ENCODE results near the gene TAF11L2.
"Not testable (repeated sequence)": the region's sequence is repeated elsewhere in the genome, so short reads cannot be mapped to it uniquely, and the experiment has no call there.

The TAF11L2 gene

DNA sequence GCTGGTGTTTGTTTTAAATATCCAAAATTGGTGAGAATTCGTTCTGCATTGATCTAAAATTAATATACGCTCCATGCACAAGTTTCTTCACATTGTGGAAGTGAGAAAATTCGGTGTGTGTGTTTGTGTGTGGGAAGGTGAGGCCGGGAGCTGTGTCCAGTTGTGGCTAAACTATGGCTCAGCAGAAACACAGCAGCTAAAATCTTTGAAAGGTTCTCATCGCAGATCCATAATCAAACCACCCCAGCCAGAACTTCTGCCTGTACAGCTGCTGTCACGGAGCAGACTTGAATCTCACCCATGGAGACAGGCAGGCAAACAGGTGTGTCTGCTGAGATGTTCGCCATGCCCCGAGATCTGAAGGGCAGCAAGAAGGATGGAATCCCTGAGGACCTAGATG is at the start of gene TAF11L2:
Gene TAF11L2 (plus strand): TSS at position 301 of the 400 bp plus-strand sequence.
- not testable (repeated sequence) for DNase-seq (ENCODE audit: low spot score)

DNA sequence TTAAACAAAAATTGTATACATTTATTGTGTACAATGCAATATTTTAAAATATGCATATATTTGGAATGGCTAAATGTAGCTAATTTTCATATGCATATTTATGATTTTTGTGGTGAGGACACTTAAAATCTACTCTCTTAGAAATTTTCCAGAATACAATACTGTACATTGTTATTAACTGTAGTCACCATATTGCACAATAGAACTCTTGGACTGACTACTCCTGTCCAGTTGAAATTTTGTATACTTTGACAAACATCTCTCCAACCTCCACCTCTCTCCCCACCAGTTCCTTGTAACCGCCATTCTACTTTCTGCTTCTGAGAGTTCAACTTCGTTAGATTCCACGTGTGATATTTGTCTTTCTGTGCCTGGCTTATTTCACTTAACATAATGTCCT is 49.2 kb upstream of the TAF11L2 start:
- DNase-seq (ENCODE audit: low spot score), result no peak

DNA sequence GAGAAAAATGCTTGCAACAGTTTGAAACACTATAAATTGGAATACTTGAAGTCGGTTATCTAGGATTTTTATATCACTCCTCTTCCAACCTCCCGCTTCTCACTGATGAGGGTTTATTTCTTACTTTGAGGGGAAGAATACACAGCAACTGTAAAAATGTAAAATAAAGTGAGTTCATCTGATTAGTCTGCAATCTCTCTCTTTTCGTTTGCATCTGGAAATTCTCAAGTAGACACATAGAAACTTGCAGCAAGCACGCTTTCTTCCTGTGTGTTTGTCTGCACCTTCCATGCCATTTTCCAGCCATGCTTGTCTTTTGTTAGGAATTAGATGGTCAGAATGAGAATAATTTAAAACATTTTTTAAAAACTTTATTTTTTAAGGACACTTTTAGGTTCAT is 45.1 kb upstream of the TAF11L2 start:
- DNase-seq (ENCODE audit: low spot score), result no peak

DNA sequence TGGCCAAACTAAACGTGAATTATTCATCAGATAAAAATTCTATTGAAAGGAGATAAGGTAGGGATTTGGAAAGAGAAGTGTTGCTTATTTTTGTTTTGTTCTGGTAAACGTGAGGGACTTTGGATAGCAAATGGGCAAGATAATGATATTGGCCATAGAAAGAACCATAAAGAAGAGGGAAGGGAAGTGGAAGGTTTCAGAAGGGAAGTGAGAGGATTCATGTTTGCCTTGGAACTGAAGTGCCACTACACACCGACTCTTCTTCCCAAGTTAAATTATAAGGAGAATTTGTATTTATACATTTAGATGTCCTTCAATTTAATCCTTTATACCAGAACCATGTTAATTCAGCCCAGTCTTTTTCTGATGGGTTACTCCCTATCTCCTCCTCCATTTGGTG is 42.1 kb upstream of the TAF11L2 start:
- DNase-seq (ENCODE audit: low spot score), result no peak

DNA sequence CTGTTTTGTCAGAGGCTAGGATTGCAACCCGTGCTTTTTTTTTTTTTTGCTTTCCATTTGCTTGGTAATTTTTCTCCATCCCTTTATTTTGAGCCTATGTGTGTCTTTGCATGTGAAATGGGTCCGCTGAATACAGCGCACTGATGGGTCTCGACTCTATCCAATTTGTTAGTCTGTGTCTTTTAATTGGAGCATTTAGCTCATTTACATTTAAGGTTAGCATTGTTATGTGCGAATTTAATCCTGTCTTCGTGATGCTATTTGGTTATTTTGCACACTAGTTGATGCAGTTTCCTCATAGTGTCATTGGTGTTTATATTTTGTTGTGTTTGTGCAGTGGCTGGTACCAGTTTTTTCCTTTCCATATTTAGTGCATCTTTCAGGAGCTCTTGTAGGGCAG is 36.2 kb upstream of the TAF11L2 start:
- no peak for DNase-seq (ENCODE audit: low spot score)

DNA sequence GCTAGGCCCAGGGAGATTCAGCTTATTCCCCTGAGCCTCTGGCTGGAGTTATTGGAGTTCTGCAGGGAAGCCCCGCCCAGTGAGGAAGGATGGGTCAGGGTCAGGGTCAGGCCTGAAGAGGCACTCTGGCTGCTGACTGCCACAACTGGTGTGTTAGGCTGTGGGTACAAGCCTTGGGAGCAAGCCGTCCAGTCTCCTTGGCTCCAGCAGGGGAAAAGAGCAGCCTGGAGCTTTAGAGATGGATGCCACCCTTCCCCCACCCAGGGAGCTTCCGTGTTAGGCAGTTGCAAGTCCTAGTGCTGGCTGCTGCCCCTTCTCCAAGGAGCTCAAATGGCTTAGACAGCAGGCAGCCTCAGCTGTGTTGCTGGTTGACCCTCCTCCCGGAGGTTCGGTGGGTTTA is 34.4 kb upstream of the TAF11L2 start:
- DNase-seq (ENCODE audit: low spot score), result no peak

DNA sequence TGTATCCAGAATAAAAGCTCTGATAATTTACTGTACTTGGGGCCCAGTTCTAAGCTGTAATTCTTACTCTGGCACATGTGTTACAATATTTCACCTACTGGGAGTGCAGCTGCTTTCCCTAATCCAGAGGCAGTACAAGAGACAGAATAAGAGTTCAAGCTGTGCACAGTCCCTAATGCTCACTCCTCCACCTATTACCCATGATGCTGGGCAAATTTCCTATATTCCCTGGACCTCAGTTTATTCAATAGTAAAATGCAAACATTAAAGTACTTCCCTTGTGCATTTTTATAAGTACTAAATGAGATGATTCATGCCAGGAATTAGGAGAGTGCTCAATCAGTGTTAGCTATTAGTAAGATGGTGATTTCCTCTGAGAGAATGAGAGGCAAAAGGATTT is 28.0 kb upstream of the TAF11L2 start:
- DNase-seq (ENCODE audit: low spot score), result no peak

DNA sequence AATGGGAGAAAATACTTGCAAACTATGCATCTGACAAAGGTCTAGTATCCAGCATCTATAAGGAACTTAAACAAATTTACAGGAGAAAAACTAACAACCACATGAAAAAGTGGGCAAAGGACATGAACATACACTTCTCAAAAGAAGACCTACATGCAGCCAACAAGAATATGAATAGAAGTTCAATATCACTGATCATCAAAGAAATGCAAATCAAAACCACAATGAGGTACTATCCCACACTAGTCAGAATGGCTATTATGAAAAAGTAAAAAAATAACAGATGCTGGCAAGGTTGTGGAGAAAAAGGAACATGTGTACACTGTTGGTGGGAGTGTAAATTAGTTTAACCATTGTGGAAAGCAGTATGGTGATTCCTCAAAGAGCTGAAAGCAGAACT is 23.0 kb upstream of the TAF11L2 start:
- not testable (repeated sequence) for DNase-seq (ENCODE audit: low spot score)

DNA sequence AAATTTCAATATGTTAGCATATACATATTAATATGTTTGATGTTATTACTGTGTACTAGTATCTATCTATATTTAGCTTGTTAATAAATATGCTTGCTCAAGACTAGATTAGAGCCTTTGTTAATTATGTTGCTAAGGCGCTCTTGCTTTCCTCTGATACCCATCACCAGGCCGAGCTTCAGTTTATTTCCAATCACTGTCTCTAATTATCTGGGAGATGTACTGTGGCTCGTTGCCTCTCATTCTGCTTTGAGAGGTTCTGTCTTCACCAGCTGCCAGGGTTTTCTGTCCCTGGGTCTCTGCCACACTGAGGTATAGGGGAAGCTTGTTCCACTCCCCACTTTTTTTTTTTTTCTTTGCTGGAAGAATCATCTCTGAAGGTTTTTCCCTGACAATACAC is 21.0 kb upstream of the TAF11L2 start:
- DNase-seq (ENCODE audit: low spot score), result no peak

DNA sequence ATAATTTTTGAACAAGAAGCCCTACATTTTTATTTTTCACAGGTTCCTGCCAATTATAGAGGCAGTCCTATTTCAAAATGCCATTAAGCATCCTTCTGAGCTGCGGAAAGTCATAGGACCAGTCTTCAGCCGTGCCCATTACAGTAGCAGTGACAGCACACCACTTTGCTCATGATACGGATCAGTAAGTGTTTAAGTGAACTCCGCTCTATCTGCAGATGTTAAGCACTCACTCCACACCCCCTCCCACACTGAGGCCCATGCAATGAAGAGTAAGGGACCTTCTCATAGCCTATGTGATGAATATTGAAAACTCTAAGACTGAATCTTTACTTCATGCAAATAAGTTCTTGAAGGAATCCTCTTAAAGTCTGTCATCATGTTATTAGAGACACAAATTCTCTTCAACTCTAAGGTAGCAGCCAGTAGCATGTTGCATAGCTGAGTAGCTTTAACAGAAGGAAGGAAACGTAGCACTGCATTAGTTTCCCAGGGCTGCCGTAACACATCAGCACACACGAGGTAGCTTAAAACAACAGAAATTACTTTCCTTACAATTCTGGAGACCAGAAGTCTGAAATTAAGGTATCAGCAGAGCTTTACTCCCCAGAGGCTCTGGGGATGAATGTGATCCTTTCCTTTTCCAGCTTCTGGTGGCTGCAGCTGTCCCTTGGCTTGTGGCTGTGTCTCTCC is 20.3 kb upstream of the TAF11L2 start:
- no peak for DNase-seq (ENCODE audit: low spot score)

DNA sequence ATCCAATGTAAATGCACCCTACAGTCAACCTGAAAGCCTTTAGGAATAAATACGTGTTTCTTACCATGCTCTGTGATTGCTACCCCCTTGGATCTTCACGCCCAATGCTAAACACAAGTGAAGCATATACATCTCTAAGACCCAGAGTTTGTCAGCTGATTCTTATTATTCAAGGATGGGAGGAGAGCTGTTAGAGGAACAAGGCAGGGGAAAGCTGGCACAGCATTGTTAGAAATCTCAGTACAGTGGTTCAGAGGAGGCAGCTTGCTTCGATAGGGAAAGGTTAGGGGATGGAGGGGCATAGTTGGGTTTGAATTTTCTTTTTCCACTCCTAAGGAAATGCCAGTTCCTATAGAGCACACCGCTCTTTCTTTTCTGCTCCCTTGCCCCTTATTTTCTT is 16.7 kb upstream of the TAF11L2 start:
- no peak for DNase-seq (ENCODE audit: low spot score)

DNA sequence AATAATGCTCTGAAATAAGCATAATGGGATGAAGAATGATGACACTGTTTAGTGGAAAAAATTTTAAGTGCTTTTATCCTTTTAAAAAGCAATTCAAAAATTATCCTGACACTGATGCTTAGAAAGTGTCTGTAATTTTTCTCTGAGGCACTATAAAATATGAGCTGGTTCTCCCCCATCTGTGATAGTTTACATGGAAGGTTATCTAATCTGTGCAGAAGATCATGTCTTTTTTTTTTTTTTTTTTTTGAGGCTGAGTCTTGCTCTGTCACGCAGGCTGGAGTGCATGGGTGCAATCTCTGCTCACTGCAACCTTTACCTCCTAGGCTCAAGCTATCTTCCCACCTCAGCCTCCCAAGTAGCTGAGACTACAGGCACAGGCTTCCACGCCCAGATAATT is 15.2 kb upstream of the TAF11L2 start:
- DNase-seq (ENCODE audit: low spot score), result no peak

DNA sequence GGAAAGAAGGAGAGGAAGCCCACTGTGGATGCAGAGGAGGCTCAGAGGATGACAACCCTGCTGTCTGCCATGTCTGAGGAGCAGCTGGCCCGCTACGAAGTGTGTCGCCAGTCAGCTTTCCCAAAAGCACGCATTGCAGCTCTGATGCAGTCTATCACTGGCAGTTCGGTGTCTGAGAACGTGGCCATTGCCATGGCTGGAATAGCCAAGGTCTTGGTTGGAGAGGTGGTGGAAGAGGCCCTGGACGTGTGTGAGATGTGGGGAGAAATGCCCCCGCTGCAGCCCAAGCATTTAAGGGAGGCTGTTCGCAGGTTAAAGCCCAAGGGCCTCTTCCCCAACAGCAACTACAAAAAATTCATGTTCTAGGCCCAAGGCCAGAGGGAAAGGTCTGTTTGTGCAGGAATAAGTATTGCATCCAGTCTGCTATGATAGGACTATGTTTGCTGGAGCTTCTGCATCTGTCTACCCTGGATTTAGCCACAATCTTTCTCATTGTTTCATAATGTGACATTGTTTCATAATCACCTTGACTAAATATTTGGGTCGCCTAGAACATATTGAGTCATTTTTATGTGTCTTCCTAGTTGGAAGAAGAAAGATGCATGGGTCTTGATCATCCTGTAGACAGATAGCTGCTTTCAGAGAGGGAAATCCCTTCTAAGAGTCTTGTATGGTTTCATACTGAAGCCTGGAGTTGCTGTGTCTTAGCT is 11.4 kb upstream of the TAF11L2 start:
- DNase-seq (ENCODE audit: low spot score), result not testable (repeated sequence)

DNA sequence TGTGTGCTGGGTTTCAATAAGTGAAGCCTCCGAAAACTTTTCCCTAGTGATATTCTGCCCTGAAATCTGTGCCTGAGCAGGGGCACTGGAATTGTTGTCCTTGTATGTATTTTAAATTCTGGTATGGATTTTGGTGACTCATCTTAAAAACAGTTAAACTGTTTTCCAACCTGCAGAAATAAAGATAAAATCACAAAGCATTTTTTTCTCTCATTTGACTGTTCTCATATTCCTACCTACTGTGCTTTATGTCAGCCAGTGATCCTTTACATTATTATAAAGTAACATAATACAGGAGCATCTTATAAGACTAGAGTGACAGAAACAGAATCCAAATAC is 10.9 kb upstream of the TAF11L2 start:
- no peak for DNase-seq (ENCODE audit: low spot score)

DNA sequence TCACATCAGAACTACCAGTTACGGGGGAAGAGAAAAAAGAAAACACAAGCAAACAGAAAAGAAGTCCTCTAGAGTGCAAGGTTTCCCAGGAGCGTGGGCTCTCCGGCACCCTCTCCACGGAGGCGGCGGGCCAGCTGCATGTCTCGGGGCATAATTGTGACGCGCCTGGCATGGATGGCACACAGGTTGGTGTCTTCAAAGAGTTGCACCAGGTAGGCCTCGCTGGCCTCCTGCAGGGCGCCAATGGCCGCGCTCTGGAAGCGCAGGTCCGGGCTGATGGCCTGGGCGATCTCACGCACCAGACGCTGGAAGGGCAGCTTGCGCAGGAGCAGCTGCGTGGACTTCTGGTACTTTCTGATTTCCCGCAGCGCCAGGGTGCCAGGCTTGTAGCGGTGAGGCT is 6.8 kb upstream of the TAF11L2 start:
- DNase-seq (ENCODE audit: low spot score), result not testable (repeated sequence)

DNA sequence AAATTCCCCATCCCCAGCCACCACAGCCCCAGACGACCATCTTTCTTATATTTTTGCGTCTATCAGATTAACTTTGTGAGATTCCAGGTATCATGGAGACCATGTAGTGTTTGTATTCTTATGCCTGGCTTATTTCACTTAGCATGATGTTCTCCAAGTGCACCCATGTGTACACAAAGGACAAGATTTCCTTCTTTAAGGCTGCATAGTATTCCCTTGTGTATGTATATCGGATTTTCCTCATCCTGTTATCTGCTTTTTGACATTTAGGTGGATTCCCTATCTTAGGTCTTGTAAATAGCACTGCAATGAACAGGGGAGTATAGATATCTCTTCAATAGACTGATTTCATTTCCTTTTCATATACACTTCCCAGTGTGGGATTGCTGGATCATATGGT is 5.3 kb upstream of the TAF11L2 start:
- no peak for DNase-seq (ENCODE audit: low spot score)

DNA sequence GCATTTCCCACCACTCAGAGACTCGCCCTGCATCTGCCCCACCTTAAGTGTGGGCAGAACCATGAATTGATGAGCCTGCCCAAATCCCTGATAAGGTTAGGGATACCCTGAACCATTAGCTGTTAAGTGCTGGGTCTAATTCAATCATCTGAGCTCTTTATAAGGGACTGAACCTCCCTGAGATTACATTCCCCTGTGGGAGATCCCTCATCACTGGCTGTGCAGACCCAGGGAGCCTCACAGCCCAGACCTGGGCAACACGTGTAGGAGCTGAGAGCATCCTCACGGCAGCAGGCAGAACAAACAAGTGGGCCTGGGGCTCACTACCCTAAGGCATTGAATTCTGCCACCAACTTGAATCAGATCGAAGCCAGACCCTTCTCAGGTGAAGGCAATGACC is 585 bp upstream of the TAF11L2 start:
- no peak for DNase-seq (ENCODE audit: low spot score)

DNA sequence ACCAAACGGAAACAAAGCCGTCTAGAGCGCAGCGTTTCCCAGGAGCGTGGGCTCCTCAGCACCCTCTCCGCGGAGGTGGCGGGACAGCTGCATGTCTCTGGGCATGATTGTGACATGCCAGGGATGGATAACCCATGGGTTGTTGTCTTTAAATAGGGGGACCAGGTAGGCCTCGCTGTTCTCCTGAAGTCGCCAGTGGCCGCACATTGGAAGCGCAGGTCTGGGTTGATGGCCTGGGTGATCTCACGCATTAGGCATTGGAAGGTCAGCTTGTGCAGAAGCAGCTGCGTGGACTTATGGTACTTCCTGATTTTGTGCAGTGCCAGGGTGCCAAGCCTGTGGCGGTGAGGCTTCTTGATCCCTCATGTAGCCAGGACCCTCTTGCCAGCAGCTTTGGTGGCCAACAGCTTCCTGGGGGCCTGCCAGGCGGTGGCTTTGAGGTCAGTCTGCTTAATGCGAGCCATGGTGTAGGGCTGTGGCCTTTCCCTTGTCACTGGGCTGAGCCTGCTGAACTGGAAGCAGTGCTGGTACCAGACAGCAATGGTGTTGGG is 13.8 kb downstream of the TAF11L2 start:
- no peak for DNase-seq (ENCODE audit: low spot score)

DNA sequence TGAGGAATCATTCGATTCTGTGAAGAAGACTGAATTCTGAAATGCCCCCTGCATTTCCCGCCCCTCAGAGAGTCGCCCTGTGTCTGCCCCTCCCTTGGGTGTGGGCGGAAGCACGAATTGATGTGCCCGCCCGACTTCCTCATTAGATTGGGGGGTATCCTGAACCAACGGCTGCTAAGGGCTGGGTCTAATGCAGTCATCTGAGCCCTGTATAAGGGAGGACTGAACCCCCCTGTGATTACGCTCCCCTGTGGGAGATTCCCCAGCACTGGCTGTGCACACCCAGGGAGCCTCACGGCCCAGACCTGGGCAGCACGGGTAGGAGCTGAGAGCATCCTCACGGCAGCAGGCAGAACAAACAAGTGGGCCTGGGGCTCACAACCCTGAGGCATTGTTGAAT is 19.5 kb downstream of the TAF11L2 start:
- not testable (repeated sequence) for DNase-seq (ENCODE audit: low spot score)

DNA sequence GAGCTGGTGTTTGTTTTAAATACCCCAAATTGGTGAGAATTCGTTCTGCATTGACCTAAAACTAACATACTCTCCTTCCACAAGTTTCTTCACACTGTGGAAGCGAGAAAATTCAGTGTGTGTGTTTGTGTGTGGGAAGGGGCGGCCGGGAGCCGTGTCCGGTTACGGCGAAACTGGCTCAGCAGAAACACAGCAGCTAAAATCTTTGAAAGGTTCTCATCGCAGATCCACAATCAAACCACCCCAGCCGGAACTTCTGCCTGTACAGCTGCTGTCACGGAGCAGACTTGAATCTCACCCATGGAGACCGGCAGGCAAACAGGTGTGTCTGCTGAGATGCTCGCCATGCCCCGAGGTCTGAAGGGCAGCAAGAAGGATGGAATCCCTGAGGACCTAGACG is 20.0 kb downstream of the TAF11L2 start, which contains the start of gene TAF11L3:
Gene TAF11L3 (plus strand): TSS at position 301 of the 400 bp plus-strand sequence.
- not testable (repeated sequence) for DNase-seq (ENCODE audit: low spot score)

DNA sequence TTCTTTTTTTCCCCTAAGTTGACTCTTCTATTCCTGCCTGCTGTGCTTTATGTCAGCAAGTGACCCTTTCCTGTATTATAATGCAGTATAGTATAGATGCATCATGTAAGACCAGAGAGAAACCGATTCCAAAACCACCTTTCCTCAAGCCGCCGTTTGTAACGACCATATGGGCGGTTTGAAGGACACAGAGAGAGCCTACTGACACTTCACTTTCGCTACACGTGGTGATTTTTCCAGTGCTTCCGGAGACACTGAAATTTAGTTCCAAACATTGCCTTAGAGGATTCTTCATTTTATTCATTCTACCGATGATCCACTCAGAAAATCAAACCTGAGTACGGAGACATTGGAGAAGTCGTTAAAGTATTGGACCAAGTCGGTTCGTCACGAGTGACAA is 21.5 kb downstream of the TAF11L2 start:
- not testable (repeated sequence) for DNase-seq (ENCODE audit: low spot score)

DNA sequence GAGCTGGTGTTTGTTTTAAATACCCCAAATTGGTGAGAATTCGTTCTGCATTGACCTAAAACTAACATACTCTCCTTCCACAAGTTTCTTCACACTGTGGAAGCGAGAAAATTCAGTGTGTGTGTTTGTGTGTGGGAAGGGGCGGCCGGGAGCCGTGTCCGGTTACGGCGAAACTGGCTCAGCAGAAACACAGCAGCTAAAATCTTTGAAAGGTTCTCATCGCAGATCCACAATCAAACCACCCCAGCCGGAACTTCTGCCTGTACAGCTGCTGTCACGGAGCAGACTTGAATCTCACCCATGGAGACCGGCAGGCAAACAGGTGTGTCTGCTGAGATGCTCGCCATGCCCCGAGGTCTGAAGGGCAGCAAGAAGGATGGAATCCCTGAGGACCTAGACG is 23.5 kb downstream of the TAF11L2 start, which contains the start of gene TAF11L4:
Gene TAF11L4 (plus strand): TSS at position 301 of the 400 bp plus-strand sequence.
- not testable (repeated sequence) for DNase-seq (ENCODE audit: low spot score)

DNA sequence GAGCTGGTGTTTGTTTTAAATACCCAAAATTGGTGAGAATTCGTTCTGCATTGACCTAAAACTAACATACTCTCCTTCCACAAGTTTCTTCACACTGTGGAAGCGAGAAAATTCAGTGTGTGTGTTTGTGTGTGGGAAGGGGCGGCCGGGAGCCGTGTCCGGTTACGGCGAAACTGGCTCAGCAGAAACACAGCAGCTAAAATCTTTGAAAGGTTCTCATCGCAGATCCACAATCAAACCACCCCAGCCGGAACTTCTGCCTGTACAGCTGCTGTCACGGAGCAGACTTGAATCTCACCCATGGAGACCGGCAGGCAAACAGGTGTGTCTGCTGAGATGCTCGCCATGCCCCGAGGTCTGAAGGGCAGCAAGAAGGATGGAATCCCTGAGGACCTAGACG is 26.9 kb downstream of the TAF11L2 start, which contains the start of gene TAF11L5:
Gene TAF11L5 (plus strand): TSS at position 301 of the 400 bp plus-strand sequence.
- DNase-seq (ENCODE audit: low spot score), result not testable (repeated sequence)
